Endothelial cell of umbilical vein (primary cell): ENCODE data around the gene SGCD. TPM values are rescaled to one million over a fixed set of nuclear protein-coding genes. Genes with fewer than 3 reads are reported as not detected.

ENCODE experiments used
- BruUV-seq: library from RNA; stranded (reverse); fragments of 400-500 nt; replicated peaks from 2 replicates; lab custom pipeline; 2021; lab: Mats Ljungman, UMichigan
- CTCF ChIA-PET: fragments of 300-600, 350-600 bp; sonication (Branson Sonifier 250); formaldehyde crosslinking; loops from one replicate; lab custom pipeline; 2021; ENCODE audit warnings: antibody characterized with exemption, inconsistent platforms; lab: Charles Lee
- POLR2A ChIA-PET: fragments of 300-600, 350-600 bp; sonication (Branson Sonifier 250); formaldehyde crosslinking; loops from one replicate; lab custom pipeline; 2021; ENCODE audit warnings: antibody characterized with exemption, inconsistent platforms; lab: Charles Lee
- DNase-seq: peaks from one replicate; pipeline ENCODE4 v3.0.0-alpha.2; 2011; ENCODE audit warnings: low read depth, low spot score
- FAIRE-seq: peaks from 2 replicates; lab custom pipeline; 2011; peaks lifted over from hg19 to GRCh38; lab: Jason Lieb, UNC
- H2AFZ ChIP-seq: 2 replicates; pipeline ENCODE4 v1.6.0; 2012; ENCODE audit warnings: low read depth, low read length, control low read depth, inconsistent platforms
- H3K27ac ChIP-seq: 2 replicates; pipeline ENCODE4 v1.5.1; 2011; ENCODE audit warnings: low read depth, mild to moderate bottlenecking, control low read depth, low read length, moderate library complexity; ENCODE audit not compliant: insufficient read depth
- H3K27me3 ChIP-seq, 2 experiments: 2 replicates each; pipeline versions ENCODE4 v1.6.0 to v1.6.1; 2011; ENCODE audit warnings: low read length in 2 of 2, mixed read lengths in 1 of 2; ENCODE audit not compliant: control insufficient read depth in 2 of 2, insufficient read depth in 2 of 2
- H3K36me3 ChIP-seq, 2 experiments: 2 replicates in 1 of 2; 3 replicates in 1 of 2; pipeline ENCODE4 v1.5.1; 2011; ENCODE audit warnings: low read length in 2 of 2, mild to moderate bottlenecking in 1 of 2, moderate library complexity in 1 of 2; ENCODE audit not compliant: control insufficient read depth in 2 of 2, insufficient read depth in 2 of 2; ENCODE audit errors: extremely low read depth in 1 of 2
- H3K4me1 ChIP-seq: 3 replicates; pipeline ENCODE4 v1.5.1; 2011; ENCODE audit warnings: mild to moderate bottlenecking, low read length; ENCODE audit not compliant: control insufficient read depth, insufficient read depth; ENCODE audit errors: extremely low read depth
- H3K4me2 ChIP-seq: 2 replicates; pipeline ENCODE4 v1.6.1; 2011; ENCODE audit warnings: low read length, control low read depth, mixed read lengths; ENCODE audit not compliant: insufficient read depth
- H3K4me3 ChIP-seq, 3 experiments: fragments of 200-600 bp in 1 of 3; sonication (generic), shearing (Covaris generic) in 1 of 3; replicated peaks in 1 of 3; 2 replicates each; pipeline ENCODE4 v1.5.1; 2011 to 2016; ENCODE audit warnings: control low read depth in 3 of 3, low read length in 3 of 3, mild to moderate bottlenecking in 2 of 3, inconsistent platforms in 1 of 3, low read depth in 1 of 3, moderate library complexity in 1 of 3; ENCODE audit not compliant: insufficient read depth in 1 of 3
- H3K79me2 ChIP-seq: 2 replicates; pipeline ENCODE4 v1.6.0; 2012; ENCODE audit warnings: low read length, inconsistent platforms; ENCODE audit not compliant: control insufficient read depth, insufficient read depth
- H3K9ac ChIP-seq: replicated peaks from 2 replicates; pipeline ENCODE3; 2011; ENCODE audit warnings: low read length, control low read depth; ENCODE audit not compliant: insufficient read depth; ENCODE audit errors: extremely low read depth
- H3K9me1 ChIP-seq: replicated peaks from 3 replicates; pipeline ENCODE4 v1.6.0; 2011; ENCODE audit warnings: mild to moderate bottlenecking, low read length; ENCODE audit not compliant: control insufficient read depth, insufficient read depth; ENCODE audit errors: extremely low read depth
- H3K9me3 ChIP-seq: replicated peaks from 2 replicates; pipeline ENCODE4 v1.5.1; 2012; ENCODE audit warnings: low read length, inconsistent platforms; ENCODE audit not compliant: control insufficient read depth, insufficient read depth
- H4K20me1 ChIP-seq: replicated peaks from 2 replicates; pipeline ENCODE3; 2011; ENCODE audit warnings: mild to moderate bottlenecking, low read length; ENCODE audit not compliant: control insufficient read depth, insufficient read depth; ENCODE audit errors: extremely low read depth
- EZH2 ChIP-seq: IDR thresholded peaks from 2 replicates; pipeline ENCODE4 v1.6.1; 2012; ENCODE audit warnings: borderline replicate concordance, low read depth, mild to moderate bottlenecking, moderate library complexity, low read length, inconsistent platforms; ENCODE audit not compliant: severe bottlenecking
- FOS ChIP-seq: IDR thresholded peaks from 2 replicates; pipeline ENCODE4 v1.6.1; 2011; ENCODE audit warnings: mild to moderate bottlenecking, low read length, moderate library complexity, borderline replicate concordance; ENCODE audit not compliant: insufficient read depth
- GATA2 ChIP-seq: IDR thresholded peaks from 2 replicates; pipeline ENCODE4 v1.7.0; 2011; ENCODE audit warnings: low read depth, mild to moderate bottlenecking, moderate library complexity, mixed read lengths, low read length; ENCODE audit not compliant: insufficient read length, insufficient read depth
- JUN ChIP-seq: IDR thresholded peaks from 2 replicates; pipeline ENCODE4 v1.6.1; 2011; ENCODE audit warnings: borderline replicate concordance, low read depth; ENCODE audit not compliant: insufficient read length, insufficient read depth
- MYC ChIP-seq: IDR thresholded peaks from one replicate; pipeline ENCODE4 v1.6.1; 2011; ENCODE audit warnings: mild to moderate bottlenecking, low read depth, low read length
- POLR2A ChIP-seq: IDR thresholded peaks from 2 replicates; pipeline ENCODE4 v1.6.1; 2012; ENCODE audit warnings: low read depth, mild to moderate bottlenecking, control low read depth, low read length
- POLR2AphosphoS5 ChIP-seq: IDR thresholded peaks from 2 replicates; pipeline ENCODE4 v1.6.1; 2012; ENCODE audit warnings: low read depth, mild to moderate bottlenecking, control low read depth, low read length, moderate library complexity; ENCODE audit not compliant: insufficient read depth
- dilution Hi-C: fragments of 300-500 bp; cut with MboI; formaldehyde crosslinking; loops from one replicate; pipeline ENCODE4 v1.15.0; 2019; ENCODE audit warnings: low sequenced_read_pairs; ENCODE audit not compliant: extremely low pct_ligation_motif_present
- intact Hi-C: fragments of 100-400 bp; cut with micrococcal nuclease; formaldehyde crosslinking; loops from one replicate; pipeline ENCODE4 v1.10.0; 2022
- polyA plus RNA-seq, 4 experiments: library from polyadenylated mRNA; depleted of rRNA in 3 of 4; stranded (reverse) in 3 of 4; unstranded in 1 of 4; fragments of >200 nt; gene quantifications; 2 replicates each; pipeline versions ENCODE4 v1.2.1 to v1.2.3, GENCODE V29; 2011 to 2012; ENCODE audit warnings: missing spikeins in 1 of 4
- total RNA-seq: library from RNA; stranded (reverse); gene quantifications from 2 replicates; pipeline ENCODE4 v1.2.3, GENCODE V29; 2021
- TF ChIP-seq, protein P1 (sequence below), 2 donors: IDR thresholded peaks; 1 replicate in 1 of 2; 2 replicates in 1 of 2; pipeline ENCODE4 v1.5.1; 2011; ENCODE audit warnings: low read length in 2 of 2, mild to moderate bottlenecking in 2 of 2, moderate library complexity in 2 of 2, control low read depth in 1 of 2, inconsistent platforms in 1 of 2, low read depth in 1 of 2; ENCODE audit not compliant: insufficient read depth in 1 of 2; ENCODE audit errors: extremely low read depth in 1 of 2
- TF ChIP-seq, protein P2 (sequence below): IDR thresholded peaks from 2 replicates; pipeline ENCODE4 v1.6.1; 2011; ENCODE audit not compliant: insufficient read depth, insufficient read length

SGCD gene
- total and polyA plus RNA-seq, 2 donors (not counting 3 experiments of a cell fraction or from before 2014, with no cell fraction given): not detected

DNA sequence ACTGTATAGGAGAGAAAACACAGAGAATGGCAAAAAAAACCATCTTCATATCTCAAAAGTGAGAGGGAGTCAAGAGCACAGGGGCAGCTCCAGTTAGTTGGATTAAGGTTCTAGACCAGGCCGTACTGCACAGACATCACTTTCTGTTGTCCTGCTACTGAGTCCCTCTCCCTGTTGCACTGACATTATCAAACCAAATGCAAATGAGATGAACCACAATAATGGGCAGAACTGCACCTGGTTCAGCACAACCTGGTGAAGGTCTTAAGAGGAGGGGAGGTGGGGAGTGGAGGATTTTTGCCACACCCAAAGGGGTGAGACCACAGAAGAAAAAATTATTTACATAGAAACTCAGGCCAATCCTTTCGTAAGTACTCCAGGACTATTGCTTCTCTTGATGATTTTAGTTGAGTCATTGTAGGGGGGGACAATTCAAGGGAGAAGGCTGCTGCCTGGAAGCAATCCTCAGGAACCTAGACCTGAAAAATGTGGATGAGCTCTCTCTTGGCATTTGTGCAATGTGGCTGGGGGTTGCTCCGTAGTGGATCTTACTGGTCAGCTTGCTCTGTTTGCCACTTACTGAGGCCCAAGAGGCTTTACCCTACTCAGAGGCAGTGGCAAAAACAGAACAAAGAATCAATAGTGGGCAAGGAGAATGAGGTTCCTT is 428.6 kb downstream of the SGCD start:
- Histone ChIP-seq H3K27me3 (no peaks in the 10 kb centered on the region), H3K9me1 (no peaks in the 10 kb centered on the region), H3K9me3 (peaks cover 1% of the 10 kb centered on the region), H3K27ac (no peak overlapping the region), H3K4me2 (no peak overlapping the region), H3K4me3 (no peak overlapping the region), H3K9ac (no peak overlapping the region), H3K36me3 (no peaks in the 10 kb centered on the region), H4K20me1 (no peaks in the 10 kb centered on the region), H3K79me2 (no peaks in the 10 kb centered on the region), H2AFZ (no peak overlapping the region), H3K4me1 (no peaks in the 10 kb centered on the region)
- intact Hi-C loops: no loop called here
- ChIA-PET CTCF (no interaction called here), POLR2A (no interaction called here)
- DNase-seq (no peak), FAIRE-seq (no peak)
- no peak for TF ChIP-seq EZH2
- TF ChIP-seq, protein P1, sequence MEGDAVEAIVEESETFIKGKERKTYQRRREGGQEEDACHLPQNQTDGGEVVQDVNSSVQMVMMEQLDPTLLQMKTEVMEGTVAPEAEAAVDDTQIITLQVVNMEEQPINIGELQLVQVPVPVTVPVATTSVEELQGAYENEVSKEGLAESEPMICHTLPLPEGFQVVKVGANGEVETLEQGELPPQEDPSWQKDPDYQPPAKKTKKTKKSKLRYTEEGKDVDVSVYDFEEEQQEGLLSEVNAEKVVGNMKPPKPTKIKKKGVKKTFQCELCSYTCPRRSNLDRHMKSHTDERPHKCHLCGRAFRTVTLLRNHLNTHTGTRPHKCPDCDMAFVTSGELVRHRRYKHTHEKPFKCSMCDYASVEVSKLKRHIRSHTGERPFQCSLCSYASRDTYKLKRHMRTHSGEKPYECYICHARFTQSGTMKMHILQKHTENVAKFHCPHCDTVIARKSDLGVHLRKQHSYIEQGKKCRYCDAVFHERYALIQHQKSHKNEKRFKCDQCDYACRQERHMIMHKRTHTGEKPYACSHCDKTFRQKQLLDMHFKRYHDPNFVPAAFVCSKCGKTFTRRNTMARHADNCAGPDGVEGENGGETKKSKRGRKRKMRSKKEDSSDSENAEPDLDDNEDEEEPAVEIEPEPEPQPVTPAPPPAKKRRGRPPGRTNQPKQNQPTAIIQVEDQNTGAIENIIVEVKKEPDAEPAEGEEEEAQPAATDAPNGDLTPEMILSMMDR (IDR thresholded peaks at IDR 0.05; ENCODE audit: extremely low read depth in 1 of 2, insufficient read depth in 1 of 2, low read depth in 1 of 2, low read length in 2 of 2): no peak
- no peak for TF ChIP-seq POLR2A
- no peak for TF ChIP-seq GATA2
- TF ChIP-seq JUN: no peak
- TF ChIP-seq POLR2AphosphoS5: no peak
- no peak for TF ChIP-seq FOS
- TF ChIP-seq, protein P2, sequence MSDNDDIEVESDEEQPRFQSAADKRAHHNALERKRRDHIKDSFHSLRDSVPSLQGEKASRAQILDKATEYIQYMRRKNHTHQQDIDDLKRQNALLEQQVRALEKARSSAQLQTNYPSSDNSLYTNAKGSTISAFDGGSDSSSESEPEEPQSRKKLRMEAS: no peak
- TF ChIP-seq MYC: no peak
- no TSS peak for BruUV-seq
- dilution Hi-C loops: no loop called here
